ENCODE measurements around the gene CA12.

DNA sequence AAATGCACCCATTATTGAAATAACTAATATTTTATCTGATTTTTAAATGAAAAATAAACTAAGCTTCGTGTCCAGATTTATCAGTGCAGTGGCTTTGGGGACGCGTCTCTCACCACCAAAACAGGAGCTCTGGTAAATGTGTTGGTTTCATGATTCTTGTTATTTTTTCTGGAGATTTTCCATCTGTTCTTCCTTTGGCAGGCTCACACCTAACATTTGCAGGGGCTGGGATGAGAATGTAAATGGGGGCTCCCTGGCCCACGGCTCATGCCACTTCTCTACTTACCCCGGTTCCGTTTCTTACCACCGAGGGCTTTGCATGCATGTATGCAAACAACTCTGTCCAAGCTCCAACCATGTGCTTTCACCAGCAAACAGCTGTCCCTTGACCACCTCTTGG is 30.9 kb upstream of the CA12 start:
- TF ChIP-seq BACH2 (CRISPR knock-in tag; IDR thresholded peaks at IDR 0.05; ENCODE audit: borderline replicate concordance) = no peak
- TF ChIP-seq PPARA (CRISPR knock-in tag; IDR thresholded peaks at IDR 0.05; ENCODE audit: borderline replicate concordance) = no peak
- TF ChIP-seq, protein P1, sequence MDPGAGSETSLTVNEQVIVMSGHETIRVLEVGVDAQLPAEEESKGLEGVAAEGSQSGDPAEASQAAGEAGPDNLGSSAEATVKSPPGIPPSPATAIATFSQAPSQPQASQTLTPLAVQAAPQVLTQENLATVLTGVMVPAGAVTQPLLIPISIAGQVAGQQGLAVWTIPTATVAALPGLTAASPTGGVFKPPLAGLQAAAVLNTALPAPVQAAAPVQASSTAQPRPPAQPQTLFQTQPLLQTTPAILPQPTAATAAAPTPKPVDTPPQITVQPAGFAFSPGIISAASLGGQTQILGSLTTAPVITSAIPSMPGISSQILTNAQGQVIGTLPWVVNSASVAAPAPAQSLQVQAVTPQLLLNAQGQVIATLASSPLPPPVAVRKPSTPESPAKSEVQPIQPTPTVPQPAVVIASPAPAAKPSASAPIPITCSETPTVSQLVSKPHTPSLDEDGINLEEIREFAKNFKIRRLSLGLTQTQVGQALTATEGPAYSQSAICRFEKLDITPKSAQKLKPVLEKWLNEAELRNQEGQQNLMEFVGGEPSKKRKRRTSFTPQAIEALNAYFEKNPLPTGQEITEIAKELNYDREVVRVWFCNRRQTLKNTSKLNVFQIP (CRISPR knock-in tag; IDR thresholded peaks at IDR 0.05; ENCODE audit: borderline replicate concordance, low read depth) = no peak
- no peak for TF ChIP-seq RARB (CRISPR knock-in tag; IDR thresholded peaks at IDR 0.05)
- TF ChIP-seq, protein P2, sequence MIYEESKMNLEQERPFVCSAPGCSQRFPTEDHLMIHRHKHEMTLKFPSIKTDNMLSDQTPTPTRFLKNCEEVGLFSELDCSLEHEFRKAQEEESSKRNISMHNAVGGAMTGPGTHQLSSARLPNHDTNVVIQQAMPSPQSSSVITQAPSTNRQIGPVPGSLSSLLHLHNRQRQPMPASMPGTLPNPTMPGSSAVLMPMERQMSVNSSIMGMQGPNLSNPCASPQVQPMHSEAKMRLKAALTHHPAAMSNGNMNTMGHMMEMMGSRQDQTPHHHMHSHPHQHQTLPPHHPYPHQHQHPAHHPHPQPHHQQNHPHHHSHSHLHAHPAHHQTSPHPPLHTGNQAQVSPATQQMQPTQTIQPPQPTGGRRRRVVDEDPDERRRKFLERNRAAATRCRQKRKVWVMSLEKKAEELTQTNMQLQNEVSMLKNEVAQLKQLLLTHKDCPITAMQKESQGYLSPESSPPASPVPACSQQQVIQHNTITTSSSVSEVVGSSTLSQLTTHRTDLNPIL (CRISPR knock-in tag; IDR thresholded peaks at IDR 0.05; ENCODE audit: low read depth) = no peak
- no peak for TF ChIP-seq ZNF565 (CRISPR knock-in tag; conservative IDR thresholded peaks at IDR 0.05; ENCODE audit: low read depth)
- TF ChIP-seq OSR1 (CRISPR knock-in tag; IDR thresholded peaks at IDR 0.05) = no peak
- TF ChIP-seq ZFP30 (CRISPR knock-in tag; IDR thresholded peaks at IDR 0.05) = no peak
- TF ChIP-seq TCF4 (CRISPR knock-in tag; IDR thresholded peaks at IDR 0.05; ENCODE audit: borderline replicate concordance) = no peak
